Cardiac fibroblast (primary cell): ENCODE results near the gene TCF4.

Source experiments
- DNase-seq, 2 donors: peaks; one replicate each; pipeline versions ENCODE4 v3.0.0 to v3.0.0-alpha.2; 2010; ENCODE audit warnings: low read depth in 2 of 2
- H3K4me3 ChIP-seq, 2 donors: replicated peaks in 1 of 2; 1 replicate in 1 of 2; 2 replicates in 1 of 2; pipeline ENCODE4 v1.5.1; 2011; ENCODE audit warnings: low read depth in 2 of 2, low read length in 2 of 2, mild to moderate bottlenecking in 2 of 2, moderate library complexity in 1 of 2
- CTCF ChIP-seq: IDR thresholded peaks from one replicate; pipeline ENCODE4 v1.5.1; 2011; ENCODE audit warnings: low read depth, mild to moderate bottlenecking, low read length, inconsistent platforms

Gene TCF4

DNA sequence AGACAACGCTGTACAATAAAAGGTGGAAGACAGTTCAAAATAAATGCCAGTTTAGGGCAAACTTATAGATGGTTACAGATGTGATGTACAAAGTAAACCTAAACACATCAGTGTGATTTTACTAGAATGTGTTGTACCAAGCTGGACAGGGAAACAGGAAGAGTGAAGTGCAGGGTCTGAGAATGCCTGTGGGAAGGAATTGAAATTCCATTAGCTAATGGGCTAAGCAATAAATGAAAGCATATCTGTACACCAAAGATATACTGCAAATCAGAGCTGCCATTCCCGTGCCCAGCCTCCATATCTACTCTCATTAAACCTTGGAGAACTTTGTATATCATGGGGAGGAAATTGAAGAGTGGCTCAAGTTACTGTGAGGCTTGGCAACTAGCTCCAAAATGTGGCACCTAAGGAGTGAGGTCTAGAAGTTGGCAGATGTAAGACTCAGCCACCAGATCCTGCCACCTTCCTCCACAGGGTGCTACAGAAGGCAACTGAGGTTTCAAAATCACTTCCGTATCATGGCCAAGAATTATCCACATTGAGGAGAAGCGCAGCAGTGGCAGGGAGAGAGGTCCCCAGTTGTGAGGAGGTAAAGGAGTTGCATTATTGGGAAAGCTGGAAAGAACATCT is 277.8 kb downstream of the TCF4 start:
- DNase-seq: no peak
- no peak for TF ChIP-seq CTCF
- H3K4me3 ChIP-seq: no peak overlapping the region

DNA sequence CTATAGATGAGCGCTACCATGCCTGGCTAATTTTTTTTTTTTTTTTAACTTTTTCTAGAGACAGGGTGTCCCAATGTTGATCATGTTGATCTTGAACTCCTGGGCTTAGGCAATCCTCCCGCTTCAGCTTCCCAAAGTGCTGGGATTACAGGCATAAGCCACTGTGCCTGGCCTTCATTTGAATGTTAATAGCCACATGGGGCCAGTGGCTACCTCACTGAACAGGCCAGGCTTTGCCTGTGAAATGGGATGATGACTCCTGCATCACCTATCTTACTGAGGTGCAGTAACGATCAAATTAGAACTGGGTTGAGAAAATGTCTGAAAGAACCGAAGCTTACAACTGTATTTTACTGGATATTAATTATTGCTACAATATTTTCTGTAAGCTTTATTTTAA is 278.7 kb downstream of the TCF4 start:
- no peak for TF ChIP-seq CTCF
- H3K4me3 ChIP-seq: no peak overlapping the region
- no peak for DNase-seq

DNA sequence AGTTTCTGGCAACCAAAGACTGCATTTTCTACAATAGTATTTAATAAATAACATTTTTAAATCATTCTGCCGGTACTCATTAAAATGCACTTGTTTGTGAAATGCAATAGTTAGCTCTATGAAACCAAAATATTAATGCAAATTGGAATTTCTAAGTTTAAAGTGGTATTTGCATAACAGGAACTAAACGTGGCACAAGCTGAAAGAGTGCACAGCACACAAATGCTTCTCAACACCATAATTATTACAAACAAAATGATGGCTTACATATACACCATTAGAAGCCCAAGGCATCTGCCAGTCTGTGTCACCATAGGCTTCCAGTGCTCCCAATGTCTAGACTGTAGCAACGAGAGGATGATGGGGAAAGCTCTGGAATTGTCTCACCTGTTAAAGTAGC is 280.5 kb downstream of the TCF4 start:
- no peak overlapping the region for H3K4me3 ChIP-seq
- no peak for DNase-seq

DNA sequence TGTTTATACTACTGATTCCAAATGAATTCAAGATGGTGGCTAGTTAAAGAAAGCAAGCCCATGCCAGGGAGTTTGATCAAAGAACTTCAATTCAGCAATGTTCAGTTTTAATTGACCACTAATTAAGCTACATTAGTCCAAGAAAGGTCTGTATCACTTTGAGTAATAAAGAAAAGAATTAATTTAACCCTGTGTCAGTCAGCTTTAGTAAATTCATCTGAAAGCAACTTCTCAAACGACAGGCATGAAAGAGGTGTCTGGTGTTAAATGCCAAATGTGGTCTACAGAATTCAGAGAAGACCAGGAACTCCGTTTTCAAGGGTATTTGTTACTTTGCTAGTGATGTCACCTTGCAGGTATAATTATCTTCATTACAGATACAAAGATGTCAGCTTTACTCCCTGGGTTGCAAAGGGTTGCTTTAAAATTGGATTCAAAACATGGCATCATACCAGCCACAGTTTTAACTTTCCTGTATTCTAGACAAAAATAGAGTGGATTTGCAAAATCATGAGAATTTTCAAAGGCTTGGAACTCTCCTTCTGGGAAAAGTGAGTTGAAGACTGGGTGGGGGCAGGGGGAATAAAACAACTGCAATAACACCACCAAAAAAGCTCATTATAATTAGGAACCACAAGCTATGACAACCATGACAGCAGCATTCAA is 281.5 kb downstream of the TCF4 start:
- no peak for DNase-seq
- no peak for TF ChIP-seq CTCF
- no peak overlapping the region for H3K4me3 ChIP-seq

More for the DNA sequence above, 280.5 kb downstream of the TCF4 start:
- TF ChIP-seq CTCF: no peak

DNA sequence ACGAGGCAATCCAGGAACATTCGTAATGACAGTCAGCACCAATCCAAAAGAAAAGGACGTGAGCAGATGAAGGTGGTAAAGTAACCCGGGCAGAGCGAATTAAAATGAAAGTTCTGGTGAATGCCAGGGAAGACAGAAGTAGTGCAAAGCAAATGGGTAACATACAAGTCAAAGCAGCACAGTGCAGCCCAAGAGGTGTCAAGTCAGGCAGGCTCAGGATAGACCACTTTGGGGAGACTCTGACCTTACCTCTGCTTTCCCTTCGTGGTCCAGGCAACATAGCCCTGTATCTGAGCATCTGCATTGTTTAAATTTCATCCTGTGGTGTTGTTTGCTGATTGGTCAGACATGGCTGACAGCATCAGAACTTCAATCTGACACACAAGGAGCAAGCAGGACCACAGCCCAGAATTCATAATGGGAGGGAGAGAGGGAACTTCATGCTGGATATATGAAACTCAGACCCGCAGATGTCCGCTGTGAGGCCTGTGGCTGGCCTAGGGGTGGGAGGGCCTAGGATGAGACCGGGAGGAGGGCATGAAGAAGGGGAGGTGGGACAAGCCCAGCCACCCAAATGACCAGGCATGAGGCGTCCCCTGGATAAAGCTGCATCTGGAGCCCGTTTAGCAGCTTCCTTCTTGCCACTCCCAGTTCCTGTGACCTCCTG is 285.7 kb downstream of the TCF4 start:
- H3K4me3 ChIP-seq: no peak overlapping the region
- TF ChIP-seq CTCF: no peak
- DNase-seq: no peak

GRCh38 chr18:55301824-55302166 is 286.2 kb downstream of the TCF4 start:
- no peak for DNase-seq
- TF ChIP-seq CTCF: no peak
- no peak overlapping the region for H3K4me3 ChIP-seq
